HG02588 (cell line): ENCODE results near the gene TMEM19.

ENCODE experiments used
- ATAC-seq: cut with Tn5 transposase; IDR thresholded peaks from one replicate; pipeline ENCODE4 v1.9.1; 2021; ENCODE audit warnings: mild to moderate bottlenecking, moderate library complexity; ENCODE audit not compliant: unreplicated experiment

The TMEM19 gene

GRCh38 chr12:71685914-71686657 is at the start of gene TMEM19:
TSS of gene TMEM19 (plus strand) at chr12:71686082. CDS start at chr12:71686681, 599 bp downstream.
- ATAC-seq: peak; percentile 90

- ATAC-seq: peak; percentile 69
Measured at GRCh38 chr12:71636704-71637115, 49.2 kb upstream of the TMEM19 start.

GRCh38 chr12:71638499-71638898 is 47.4 kb upstream of the TMEM19 start:
- no peak for ATAC-seq

- ATAC-seq: no peak
Measured at GRCh38 chr12:71639341-71639760, 46.5 kb upstream of the TMEM19 start.

- ATAC-seq: no peak
Measured at GRCh38 chr12:71640316-71640715, 45.6 kb upstream of the TMEM19 start.

- no peak for ATAC-seq
Measured at GRCh38 chr12:71641390-71641789, 44.5 kb upstream of the TMEM19 start.

GRCh38 chr12:71642264-71642663 is 43.6 kb upstream of the TMEM19 start:
- peak; percentile 49 for ATAC-seq

GRCh38 chr12:71645268-71645667 is 40.6 kb upstream of the TMEM19 start:
- ATAC-seq: no peak

- ATAC-seq: no peak
Measured at GRCh38 chr12:71646512-71646911, 39.4 kb upstream of the TMEM19 start.

GRCh38 chr12:71648537-71648936 is 37.3 kb upstream of the TMEM19 start:
- no peak for ATAC-seq

- no peak for ATAC-seq
Measured at GRCh38 chr12:71649401-71649800, 36.5 kb upstream of the TMEM19 start.

- ATAC-seq: no peak
Measured at GRCh38 chr12:71652656-71653055, 33.2 kb upstream of the TMEM19 start.

- ATAC-seq: no peak
Measured at GRCh38 chr12:71653137-71653536, 32.7 kb upstream of the TMEM19 start.

GRCh38 chr12:71654200-71654599 is 31.7 kb upstream of the TMEM19 start:
- ATAC-seq: no peak

- ATAC-seq: no peak
Measured at GRCh38 chr12:71655495-71655894, 30.4 kb upstream of the TMEM19 start.

- ATAC-seq: no peak
Measured at GRCh38 chr12:71655907-71656306, 30.0 kb upstream of the TMEM19 start.

GRCh38 chr12:71656740-71657139 is 29.1 kb upstream of the TMEM19 start:
- ATAC-seq: no peak

- ATAC-seq: no peak
Measured at GRCh38 chr12:71661977-71662530, 23.8 kb upstream of the TMEM19 start.

- ATAC-seq: peak; percentile 26
Measured at GRCh38 chr12:71662849-71663560, 22.9 kb upstream of the TMEM19 start.

- peak; percentile 87 for ATAC-seq
Measured at GRCh38 chr12:71663561-71664410, 22.1 kb upstream of the TMEM19 start, which contains the start of the genes THAP2 and ZFC3H1. TSS of gene THAP2 (plus strand) at chr12:71664301. CDS start at chr12:71664510, 209 bp downstream. TSS of gene ZFC3H1 (minus strand) at chr12:71663848. CDS start at chr12:71663610, 238 bp downstream.
